T-helper 17 cell (primary cell): ENCODE measurements around the gene LYSMD2. TPM values are rescaled to one million over a fixed set of nuclear protein-coding genes. Genes with fewer than 3 reads are reported as not detected.

ENCODE experiments used
- ATAC-seq: fragments of 150-1000 bp; cut with Tn5 transposase; 2 replicates; pipeline ENCODE4 v1.10.0; 2021; ENCODE audit warnings: mild to moderate bottlenecking, moderate library complexity
- DNase-seq, 3 donors: peaks; one replicate each; pipeline versions ENCODE4 v3.0.0 to v3.0.0-alpha.2; 2020 to 2021
- H3K9me3 ChIP-seq: one replicate; pipeline ENCODE4 v1.7.0; 2013; ENCODE audit warnings: low read length, mild to moderate bottlenecking; ENCODE audit not compliant: control insufficient read depth, poor library complexity, severe bottlenecking
- H3K27ac Mint-ChIP-seq: one replicate; pipeline ENCODE4 v1.8.0; 2022; ENCODE audit warnings: mild to moderate bottlenecking, moderate library complexity, mixed read lengths
- H3K27me3 Mint-ChIP-seq: one replicate; pipeline ENCODE4 v1.8.0; 2022; ENCODE audit warnings: mixed read lengths
- H3K36me3 Mint-ChIP-seq: one replicate; pipeline ENCODE4 v1.8.0; 2022; ENCODE audit warnings: low read depth, mixed read lengths
- H3K4me1 Mint-ChIP-seq: one replicate; pipeline ENCODE4 v1.8.0; 2022; ENCODE audit warnings: mild to moderate bottlenecking, mixed read lengths
- H3K4me3 Mint-ChIP-seq: one replicate; pipeline ENCODE4 v1.8.0; 2022; ENCODE audit warnings: mild to moderate bottlenecking, moderate library complexity, mixed read lengths
- total RNA-seq, 4 donors: library from RNA in 2 of 4; stranded (reverse) in 2 of 4; gene quantifications; one replicate each; pipeline ENCODE4 v1.2.3 and lab custom pipeline; 2022 to 2026

The LYSMD2 gene
- total RNA-seq, 2 donors from 2014 or later, result 17.6 to 21.8 TPM

GRCh38 chr15:51766341-51766740, 28.9 kb upstream of the LYSMD2 start:
- Mint-ChIP-seq H3K4me3 (no peak overlapping the region), H3K36me3 (peaks cover 15% of the 10 kb centered on the region), H3K27me3 (no peaks in the 10 kb centered on the region), H3K4me1 (peaks cover 26% of the 10 kb centered on the region), H3K27ac (no peak overlapping the region)
- no peak for DNase-seq
- H3K9me3 ChIP-seq, result no peaks in the 10 kb centered on the region
- no peak for ATAC-seq

DNA sequence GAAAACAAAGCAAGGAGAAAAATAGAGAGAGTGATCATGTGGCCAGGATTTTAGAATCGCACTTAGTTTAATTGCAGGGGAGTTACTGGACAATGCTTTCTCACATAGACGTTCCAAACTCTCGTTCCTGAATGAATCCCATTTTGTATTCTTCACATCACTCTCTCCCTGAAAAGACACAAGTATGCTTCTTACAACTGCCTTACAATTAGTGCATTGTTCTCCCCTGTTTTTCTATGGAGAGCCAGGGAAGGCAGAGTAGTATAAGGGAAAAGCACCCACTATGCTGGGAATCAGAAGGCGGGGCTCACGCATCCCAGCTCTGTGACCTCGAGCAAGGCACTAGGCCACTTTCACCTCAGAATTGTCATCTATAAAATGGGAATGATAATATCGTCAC, 28.3 kb upstream of the LYSMD2 start:
- DNase-seq (no peak), ATAC-seq (no peak)
- peaks cover 27% of the 10 kb centered on the region for H3K4me1 Mint-ChIP-seq
- peaks cover 16% of the 10 kb centered on the region for H3K36me3 Mint-ChIP-seq
- no peak overlapping the region for H3K27ac Mint-ChIP-seq
- H3K27me3 Mint-ChIP-seq, result no peaks in the 10 kb centered on the region
- no peak overlapping the region for H3K4me3 Mint-ChIP-seq
- no peaks in the 10 kb centered on the region for H3K9me3 ChIP-seq

GRCh38 chr15:51760805-51761204, 23.4 kb upstream of the LYSMD2 start:
- Mint-ChIP-seq H3K4me3 (no peak overlapping the region), H3K36me3 (peaks cover 11% of the 10 kb centered on the region), H3K27ac (peak overlapping the region; percentile 43), H3K4me1 (peaks cover 36% of the 10 kb centered on the region), H3K27me3 (no peaks in the 10 kb centered on the region)
- DNase-seq, result no peak
- no peak for ATAC-seq
- no peaks in the 10 kb centered on the region for H3K9me3 ChIP-seq

DNA sequence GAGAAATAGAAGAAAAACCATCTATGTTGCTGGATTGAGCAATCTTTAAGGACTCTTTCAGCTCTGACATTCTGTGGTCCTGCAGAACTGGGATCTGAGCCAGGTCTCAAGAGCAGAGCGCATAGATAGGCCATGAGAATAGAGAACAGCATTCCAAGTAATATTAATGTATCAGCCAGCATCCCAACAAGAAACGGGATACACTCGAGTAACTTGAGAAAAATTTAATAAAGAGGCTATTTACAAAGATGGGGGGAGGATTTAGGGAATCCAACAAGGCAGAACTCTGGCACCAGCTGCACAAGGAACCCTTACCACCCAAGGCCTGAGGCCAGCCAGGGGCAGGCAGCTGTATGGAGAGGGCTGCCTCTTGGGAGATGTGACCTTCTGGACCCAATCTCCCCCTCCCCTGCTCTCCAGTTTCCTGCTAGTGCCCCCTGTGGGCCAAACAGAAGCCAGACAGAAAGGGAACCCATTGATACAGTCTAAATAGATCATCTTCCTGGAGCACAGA, 22.2 kb upstream of the LYSMD2 start:
- H3K9me3 ChIP-seq, result no peaks in the 10 kb centered on the region
- ATAC-seq, result no peak
- no peak overlapping the region for H3K4me3 Mint-ChIP-seq
- peaks cover 9% of the 10 kb centered on the region for H3K36me3 Mint-ChIP-seq
- no peak for DNase-seq
- no peaks in the 10 kb centered on the region for H3K27me3 Mint-ChIP-seq
- peaks cover 36% of the 10 kb centered on the region for H3K4me1 Mint-ChIP-seq
- no peak overlapping the region for H3K27ac Mint-ChIP-seq

- no peak overlapping the region for H3K27ac Mint-ChIP-seq
- H3K9me3 ChIP-seq, result no peaks in the 10 kb centered on the region
- no peaks in the 10 kb centered on the region for H3K27me3 Mint-ChIP-seq
- H3K4me1 Mint-ChIP-seq, result peaks cover 40% of the 10 kb centered on the region
- no peak for DNase-seq
- no peak for ATAC-seq
- no peak overlapping the region for H3K4me3 Mint-ChIP-seq
- peaks cover 9% of the 10 kb centered on the region for H3K36me3 Mint-ChIP-seq
These were observed 21.2 kb upstream of the LYSMD2 start for GRCh38 chr15:51758645-51759044.

- Mint-ChIP-seq H3K4me3 (no peak overlapping the region), H3K27ac (no peak overlapping the region), H3K36me3 (peaks cover 9% of the 10 kb centered on the region), H3K27me3 (no peaks in the 10 kb centered on the region), H3K4me1 (peaks cover 47% of the 10 kb centered on the region)
- no peaks in the 10 kb centered on the region for H3K9me3 ChIP-seq
- DNase-seq (no peak), ATAC-seq (no peak)
These were observed 20.0 kb upstream of the LYSMD2 start for GRCh38 chr15:51757450-51757849.

DNA sequence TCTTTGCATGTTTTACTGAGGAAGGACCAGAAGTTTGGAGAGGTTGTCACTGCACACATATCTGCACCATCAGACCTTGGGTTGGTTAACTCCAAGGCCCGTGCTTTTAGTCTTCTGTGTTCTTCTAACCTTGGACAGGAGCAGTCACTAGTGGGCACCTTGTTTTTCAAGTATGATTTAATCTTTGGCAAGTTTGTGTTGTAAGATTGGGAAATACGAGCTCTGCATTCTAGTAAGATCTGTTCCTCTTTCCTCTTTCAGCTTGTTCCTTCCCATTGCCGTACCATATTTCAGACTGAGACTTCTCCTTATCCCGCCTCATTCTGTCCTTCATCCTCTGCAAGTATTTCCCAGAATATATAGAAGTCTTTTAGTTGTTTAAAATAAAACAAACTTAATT, 19.0 kb upstream of the LYSMD2 start:
- Mint-ChIP-seq H3K4me3 (no peak overlapping the region), H3K36me3 (peaks cover 9% of the 10 kb centered on the region), H3K27me3 (no peaks in the 10 kb centered on the region), H3K4me1 (peaks cover 49% of the 10 kb centered on the region), H3K27ac (no peak overlapping the region)
- DNase-seq (no peak), ATAC-seq (no peak)
- no peaks in the 10 kb centered on the region for H3K9me3 ChIP-seq

DNA sequence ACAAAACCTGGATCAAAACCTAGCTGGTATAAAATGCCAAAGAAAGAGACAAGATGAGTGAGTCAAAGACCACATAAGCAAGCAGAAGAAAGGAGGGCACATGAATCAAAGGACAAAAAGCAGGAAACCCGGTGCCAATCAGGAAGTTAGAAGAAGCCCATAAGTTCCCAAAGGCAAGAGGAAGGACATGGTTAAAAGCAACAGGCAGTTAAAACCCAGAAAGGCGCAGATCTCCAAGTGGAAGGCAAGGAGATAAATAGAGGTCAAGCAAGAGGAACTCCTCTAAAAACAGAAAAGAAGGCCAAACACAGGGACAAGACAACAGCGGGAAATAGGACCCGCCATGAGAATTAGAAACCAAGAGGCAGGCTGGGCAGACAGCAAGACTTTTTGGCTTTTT, 18.3 kb upstream of the LYSMD2 start:
- no peak for DNase-seq
- peak overlapping the region; percentile 49 for H3K27ac Mint-ChIP-seq
- no peak for ATAC-seq
- H3K4me3 Mint-ChIP-seq, result no peak overlapping the region
- no peaks in the 10 kb centered on the region for H3K9me3 ChIP-seq
- peaks cover 5% of the 10 kb centered on the region for H3K36me3 Mint-ChIP-seq
- H3K4me1 Mint-ChIP-seq, result peaks cover 50% of the 10 kb centered on the region
- no peaks in the 10 kb centered on the region for H3K27me3 Mint-ChIP-seq

DNA sequence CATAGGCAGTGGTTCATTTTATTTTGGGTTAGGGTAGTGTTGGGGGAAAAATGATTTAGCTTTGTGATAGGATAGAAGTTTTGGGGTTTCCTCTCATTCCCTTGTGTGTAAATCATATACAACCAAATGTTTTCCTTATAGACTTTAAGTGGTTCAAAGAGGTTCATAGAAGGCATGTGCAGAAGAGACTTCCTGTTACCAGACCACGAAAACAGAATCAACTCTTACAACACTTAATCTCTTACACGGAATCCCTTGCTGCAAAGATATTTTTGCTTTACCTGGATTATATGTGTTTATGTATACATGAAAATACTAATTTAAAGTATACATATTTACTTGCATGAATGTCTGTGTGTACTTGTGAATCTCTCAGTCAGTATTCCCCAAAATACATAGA, 16.8 kb upstream of the LYSMD2 start:
- Mint-ChIP-seq H3K4me3 (no peak overlapping the region), H3K4me1 (peaks cover 49% of the 10 kb centered on the region), H3K27me3 (no peaks in the 10 kb centered on the region), H3K27ac (no peak overlapping the region), H3K36me3 (peaks cover 4% of the 10 kb centered on the region)
- no peak for ATAC-seq
- DNase-seq, result no peak
- H3K9me3 ChIP-seq, result no peaks in the 10 kb centered on the region

DNA sequence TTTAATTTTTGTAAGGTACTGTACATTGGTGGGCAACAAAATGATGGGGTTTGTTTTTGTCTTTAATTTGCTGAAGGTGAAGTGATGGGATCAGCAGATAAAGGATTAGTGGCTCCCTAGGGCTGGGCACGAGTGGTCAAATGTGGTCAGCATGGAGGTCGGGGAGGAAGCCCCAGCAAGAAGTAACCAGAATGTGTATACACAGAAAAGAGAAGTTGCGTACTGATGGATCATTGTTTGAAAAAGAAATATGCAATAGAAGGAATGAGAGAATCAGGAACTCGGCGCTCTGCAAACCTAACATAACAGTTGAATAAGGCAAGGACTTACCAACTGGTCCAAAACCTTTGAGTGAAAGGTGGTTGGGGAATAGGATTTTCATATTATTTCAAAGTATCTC, 15.4 kb upstream of the LYSMD2 start:
- DNase-seq, result no peak
- no peaks in the 10 kb centered on the region for H3K27me3 Mint-ChIP-seq

GRCh38 chr15:51751697-51752683, 14.5 kb upstream of the LYSMD2 start:
- DNase-seq (no peak), ATAC-seq (peak; percentile 54)
- peak overlapping the region; percentile 91 for H3K4me3 Mint-ChIP-seq
- H3K27ac Mint-ChIP-seq, result peak overlapping the region; percentile 47
- H3K4me1 Mint-ChIP-seq, result peaks cover 40% of the 10 kb centered on the region
- no peaks in the 10 kb centered on the region for H3K27me3 Mint-ChIP-seq
- H3K36me3 Mint-ChIP-seq, result peaks cover 2% of the 10 kb centered on the region
- no peaks in the 10 kb centered on the region for H3K9me3 ChIP-seq

More for the DNA sequence above, 15.4 kb upstream of the LYSMD2 start:
- ATAC-seq, result no peak
- Mint-ChIP-seq H3K4me3 (peak overlapping the region; percentile 67), H3K4me1 (peaks cover 40% of the 10 kb centered on the region), H3K36me3 (no peaks in the 10 kb centered on the region), H3K27ac (no peak overlapping the region)
- no peaks in the 10 kb centered on the region for H3K9me3 ChIP-seq

DNA sequence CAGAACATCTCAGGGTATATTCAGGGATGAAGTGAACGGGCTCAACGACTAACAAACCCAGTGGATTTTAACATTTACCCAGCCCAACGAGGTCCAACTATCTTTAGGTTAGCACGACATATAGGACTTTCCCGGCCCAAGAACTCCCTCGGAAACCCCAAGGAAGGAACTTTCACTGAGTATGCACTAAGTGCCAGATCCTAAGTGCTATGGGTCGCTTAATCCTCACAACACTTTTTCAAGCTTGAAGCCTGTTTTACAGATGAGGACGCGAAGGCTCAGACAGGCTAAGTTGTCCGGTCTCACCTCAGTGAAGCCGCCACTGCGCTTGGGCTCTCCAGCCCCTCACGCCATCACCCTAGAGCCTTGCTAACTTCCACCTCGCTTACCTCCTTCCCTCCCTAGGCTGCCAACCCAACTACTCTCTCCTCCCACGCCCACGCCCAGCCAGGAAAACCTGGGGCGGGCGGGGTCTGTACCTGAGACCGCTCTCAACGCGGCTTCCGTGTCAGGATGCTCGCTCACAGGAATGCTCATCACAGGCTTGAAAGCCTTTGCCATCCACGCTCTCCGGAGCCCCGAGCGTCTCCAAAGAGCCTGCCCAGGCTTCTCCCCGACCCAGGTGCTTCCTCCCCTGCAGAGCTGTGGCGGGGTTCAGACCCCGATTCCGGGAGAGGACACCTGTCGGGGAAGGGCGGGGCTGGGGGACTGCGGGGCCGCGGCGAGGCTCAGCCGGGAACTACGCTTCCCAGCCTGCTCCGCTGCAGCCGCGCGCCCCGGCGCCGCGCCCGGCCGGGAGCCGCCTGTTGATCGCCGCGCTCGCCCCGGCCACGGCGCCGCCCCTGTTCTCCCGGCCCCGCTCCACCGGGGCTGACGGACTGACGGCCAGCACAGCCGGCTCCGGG, 13.6 kb upstream of the LYSMD2 start, which contains the start of gene TMOD2:
TSS of gene TMOD2 (plus strand) at position 806 of the 905 bp plus-strand sequence. CDS start 14,845 bp downstream, outside the sequence.
- Mint-ChIP-seq H3K4me1 (peaks cover 37% of the 10 kb centered on the region), H3K4me3 (peak within 1 kb of the TSS; percentile 91), H3K27ac (peak within 1 kb of the TSS; percentile 47), H3K36me3 (peaks cover 2% of the 10 kb centered on the region), H3K27me3 (no peaks in the 10 kb centered on the region)
- ATAC-seq (peak; percentile 93), DNase-seq (peak; percentile 32 to 40 (median 34))
- no peaks in the 10 kb centered on the region for H3K9me3 ChIP-seq

DNA sequence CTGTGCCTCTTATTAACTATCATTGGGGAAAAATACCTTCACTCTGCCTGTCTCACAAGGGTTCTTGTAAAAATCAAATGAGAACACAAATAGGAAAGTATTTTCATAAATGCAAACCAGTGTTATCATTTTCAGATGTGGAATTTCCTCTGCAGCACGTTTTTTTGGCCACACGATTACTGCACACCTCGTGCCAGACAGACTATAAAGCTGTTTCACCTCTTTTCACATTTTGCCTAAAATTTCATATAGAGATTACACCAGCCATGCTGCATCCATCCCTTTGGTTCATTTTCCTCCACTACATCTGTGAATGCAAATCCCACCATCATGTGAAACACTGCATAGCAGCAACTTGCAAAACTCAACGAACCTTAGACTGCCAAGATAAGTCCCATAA, 12.7 kb upstream of the LYSMD2 start:
- peak overlapping the region; percentile 91 for H3K4me3 Mint-ChIP-seq
- peaks cover 2% of the 10 kb centered on the region for H3K36me3 Mint-ChIP-seq
- no peak for ATAC-seq
- no peak for DNase-seq
- H3K9me3 ChIP-seq, result no peaks in the 10 kb centered on the region
- no peak overlapping the region for H3K27ac Mint-ChIP-seq
- H3K27me3 Mint-ChIP-seq, result no peaks in the 10 kb centered on the region
- peaks cover 29% of the 10 kb centered on the region for H3K4me1 Mint-ChIP-seq
